Psoas muscle (tissue), 8 donors: Measurements from ENCODE around the gene ZNF331. TPM values are rescaled to one million over a fixed set of nuclear protein-coding genes. Genes with fewer than 3 reads are reported as not detected.

Source experiments
- ATAC-seq, 4 donors: fragments of 200-7000 bp; cut with Tn5 transposase; one replicate each; pipeline ENCODE4 v1.9.1; 2020; ENCODE audit warnings: moderate library complexity in 3 of 4, mild to moderate bottlenecking in 2 of 4
- DNase-seq, 2 donors: peaks; one replicate each; pipeline ENCODE4 v3.0.0-alpha.2; 2020
- H3K27ac ChIP-seq: fragments of 200-600 bp; one replicate; pipeline ENCODE4 v1.8.0; 2022
- H3K27me3 ChIP-seq, 3 donors: fragments of 200-600 bp in 1 of 3; one replicate each; pipeline versions ENCODE4 v1.6.1 to v1.8.0; 2013 to 2022; ENCODE audit warnings: low read length in 2 of 3, mild to moderate bottlenecking in 2 of 3, moderate library complexity in 1 of 3; ENCODE audit not compliant: insufficient read depth in 3 of 3
- H3K36me3 ChIP-seq, 2 donors: fragments of 200-600 bp in 1 of 2; one replicate each; pipeline versions ENCODE4 v1.6.1 to v1.8.0; 2013 to 2022; ENCODE audit warnings: low read depth in 1 of 2, mild to moderate bottlenecking in 1 of 2, moderate library complexity in 1 of 2; ENCODE audit not compliant: insufficient read depth in 1 of 2
- H3K4me1 ChIP-seq: fragments of 200-600 bp; one replicate; pipeline ENCODE4 v1.8.0; 2022
- H3K4me3 ChIP-seq: fragments of 200-600 bp; one replicate; pipeline ENCODE4 v1.8.0; 2022; ENCODE audit warnings: mild to moderate bottlenecking
- H3K9me3 ChIP-seq: fragments of 200-600 bp; one replicate; pipeline ENCODE4 v1.8.0; 2022
- CTCF ChIP-seq: fragments of 200-600 bp; IDR thresholded peaks from one replicate; pipeline ENCODE4 v1.8.0; 2022; ENCODE audit warnings: antibody characterized with exemption
- WGBS, 3 donors: extraction: QIAGEN DNeasy Blood & Tissue Kit; methylation state at CpG; one replicate each; pipeline versions ENCODE4 v1.1.6 to v1.1.7; 2013; 5-methylcytosine and 5-hydroxymethylcytosine counted together
- intact Hi-C, 2 donors: fragments of 100-400 bp; cut with DNase I; formaldehyde crosslinking; loops; one replicate each; pipeline versions ENCODE4 v1.11.0 to v1.14.2; 2022
- polyA plus RNA-seq, 3 donors: library from polyadenylated mRNA; stranded (reverse); fragments of 200-250 nt; gene quantifications; one replicate each; pipeline ENCODE4 v1.2.3, GENCODE V29; 2013
- total RNA-seq, 4 donors: library from RNA; stranded (reverse); fragmentation: NEBNext Ultra II Directional in 2 of 4; extraction: Animal tissue kit (Norgen Biotek cat#: 25700) in 2 of 4; gene quantifications; one replicate each; pipeline versions ENCODE4 v1.2.1 to v1.2.4, GENCODE V29; 2021 to 2023
- donor health status: healthy with polysubstance abuse.
- donor health status: DM: no; HTN: no; CAD: no; lungs with moderate emphysema.
- donor health status: Bipolar disorder and iron deficiency.
- donor health status: healthy.
- donor health status: DM: yes; HTN: yes; CAD: no.
- donor health status: DM: no; HTN: no; CAD: no.
- donor health status: DM: no; HTN: no; CAD: no.
- donor health status: DM: yes; HTN: yes; CAD: no.

Gene ZNF331
- total and polyA plus RNA-seq, 7 donors, result 3.8 to 29.0 (median 8.7) TPM

DNA sequence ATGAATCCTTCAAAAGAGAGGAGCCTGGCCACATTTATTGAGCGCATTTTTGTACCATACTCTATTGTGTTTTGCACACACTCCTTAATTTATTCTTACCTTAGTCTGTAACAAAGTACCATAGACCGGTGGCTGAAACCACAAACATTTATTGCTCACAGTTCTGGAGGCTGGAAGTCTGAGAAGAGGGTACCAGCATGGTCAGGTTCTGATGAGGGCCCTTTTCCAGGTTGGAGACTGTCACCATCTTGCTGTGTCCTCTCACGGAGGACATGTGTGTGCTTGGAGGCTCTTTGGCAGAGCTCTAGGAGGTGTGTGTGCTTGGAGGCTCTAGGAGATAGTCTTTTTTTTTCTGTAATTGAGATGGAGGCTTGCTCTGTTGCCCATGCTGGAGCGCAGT lies 2.1 kb downstream of the ZNF331 start:
- Histone ChIP-seq H3K27ac (no peak overlapping the region), H3K4me1 (no peaks in the 10 kb centered on the region), H3K4me3 (no peak overlapping the region), H3K36me3 (peaks cover 0 to 20% of the 10 kb centered on the region in 2 donors), H3K27me3 (no peaks in the 10 kb centered on the region), H3K9me3 (no peaks in the 10 kb centered on the region)
- TF ChIP-seq CTCF, result no peak
- intact Hi-C loops, result no loop called here
- ATAC-seq (no peak), DNase-seq (no peak)
- WGBS, 3 donors, result 81 to 95% (median 83%) methylated on average over 4 of the region's 4 CpGs

DNA sequence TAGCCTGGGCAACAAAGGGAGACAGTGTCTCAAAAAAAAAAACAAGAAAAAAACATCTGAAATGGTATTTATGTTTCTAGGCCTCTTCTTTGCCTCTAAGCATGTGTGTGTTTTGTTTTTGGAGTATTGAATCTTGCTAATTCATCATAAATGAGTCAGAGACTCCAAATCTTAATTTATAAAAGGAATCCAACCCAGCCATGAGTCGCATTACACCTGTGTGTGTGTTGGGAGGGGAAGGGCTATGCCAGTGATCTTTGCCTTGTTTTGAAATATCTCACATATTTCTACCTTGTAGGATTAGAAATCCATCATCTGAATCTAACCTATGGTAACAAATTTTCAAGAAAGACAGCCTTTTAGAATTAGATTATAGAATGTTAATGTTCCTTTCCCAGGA lies 4.0 kb downstream of the ZNF331 start:
- WGBS, 3 donors, result 91 to 98% (median 92%) methylated on average over 1 of the region's 1 CpG
- Histone ChIP-seq H3K36me3 (peaks cover 0 to 20% of the 10 kb centered on the region in 2 donors), H3K4me1 (no peaks in the 10 kb centered on the region), H3K4me3 (no peak overlapping the region), H3K27ac (no peak overlapping the region), H3K9me3 (no peaks in the 10 kb centered on the region), H3K27me3 (no peaks in the 10 kb centered on the region)
- no peak for TF ChIP-seq CTCF
- ATAC-seq (no peak), DNase-seq (no peak)
- intact Hi-C loops, result no loop called here

DNA sequence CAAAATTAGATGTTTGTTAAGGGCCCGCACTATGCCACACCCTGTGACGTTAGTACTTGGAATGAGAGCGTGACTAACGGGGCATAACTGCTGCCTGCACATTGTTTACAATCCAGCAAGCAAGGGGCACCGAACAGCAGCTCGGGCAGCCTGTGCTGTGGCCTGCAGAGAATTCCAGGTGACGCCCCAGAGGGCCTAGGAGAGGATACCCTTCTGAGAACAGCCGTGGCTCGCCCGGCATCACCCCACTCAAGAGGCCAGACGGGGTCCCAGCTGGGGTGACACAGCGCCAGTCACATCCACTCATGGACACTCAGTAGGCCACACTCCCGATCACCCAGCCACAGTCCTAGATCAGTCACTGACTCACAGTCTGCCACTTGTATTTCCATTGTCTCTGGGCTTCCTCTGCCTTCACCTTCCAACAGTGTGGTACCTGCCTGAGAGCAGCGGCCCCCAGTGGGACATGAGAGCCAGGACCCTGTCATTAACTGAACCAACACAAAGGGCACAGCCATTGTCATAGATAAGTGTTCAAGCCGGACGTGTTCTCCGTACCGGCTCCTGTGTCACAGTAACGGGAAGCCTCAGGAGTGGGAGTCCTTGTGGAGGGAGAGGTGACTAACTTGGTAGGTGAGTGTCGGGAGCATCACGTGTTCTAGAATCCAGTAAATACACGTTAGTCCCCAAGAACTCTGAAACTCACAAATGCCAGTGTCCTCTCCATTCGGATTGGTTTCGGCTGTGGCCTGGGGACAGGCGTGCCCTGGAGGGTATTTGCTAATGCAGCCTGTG lies 7.5 kb downstream of the ZNF331 start:
- TF ChIP-seq CTCF, result no peak
- peak in 1 of 2 donors; percentile 17 for DNase-seq
- no peak overlapping the region for H3K4me3 ChIP-seq
- H3K36me3 ChIP-seq, result peaks cover 0 to 10% of the 10 kb centered on the region in 2 donors
- intact Hi-C loops, result no loop called here
- no peaks in the 10 kb centered on the region for H3K9me3 ChIP-seq
- WGBS, 3 donors, result 62 to 73% (median 66%) methylated on average over 25 of the region's 25 CpGs
- H3K27me3 ChIP-seq, result no peaks in the 10 kb centered on the region
- H3K27ac ChIP-seq, result peak overlapping the region; percentile 48
- H3K4me1 ChIP-seq, result peaks cover 6% of the 10 kb centered on the region
- ATAC-seq, result peak; percentile 47 to 86 (median 80)

DNA sequence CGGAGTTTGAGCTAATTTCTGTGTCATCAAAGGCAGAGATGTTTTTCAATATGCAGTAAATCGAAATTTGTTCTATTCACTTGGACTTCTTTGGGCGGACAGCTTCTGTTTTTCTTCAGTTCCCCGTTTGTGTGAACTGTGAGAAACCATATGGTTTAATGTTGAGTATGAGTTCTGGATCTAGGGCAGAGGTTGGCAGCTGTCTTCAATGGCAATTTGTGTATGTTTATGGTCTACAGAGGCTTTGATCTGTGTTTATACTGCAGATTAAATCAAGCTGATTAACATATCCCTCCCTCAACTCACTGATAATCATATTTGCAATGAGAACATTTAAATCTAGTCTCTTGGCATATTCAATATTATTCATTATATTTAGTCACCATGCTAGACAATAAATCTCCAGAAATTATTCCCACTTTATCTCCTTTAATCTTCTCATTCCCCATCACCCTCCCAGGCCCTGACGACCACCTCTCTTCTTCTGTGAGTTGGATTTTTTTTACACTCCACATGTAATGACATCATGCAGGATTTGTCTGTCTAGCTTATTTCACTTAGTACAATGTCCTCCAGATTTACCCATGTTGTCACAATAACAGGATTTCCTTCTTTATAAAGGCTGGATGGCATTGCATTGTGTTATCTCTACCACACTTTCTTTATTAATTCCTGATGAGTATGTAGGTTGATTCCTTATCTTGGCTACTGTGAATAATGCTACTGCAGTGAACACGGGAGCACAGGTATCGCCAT lies 9.0 kb downstream of the ZNF331 start:
- Histone ChIP-seq H3K27ac (no peak overlapping the region), H3K4me1 (peaks cover 6% of the 10 kb centered on the region), H3K27me3 (no peaks in the 10 kb centered on the region), H3K36me3 (peaks cover 0 to 5% of the 10 kb centered on the region in 2 donors), H3K4me3 (no peak overlapping the region), H3K9me3 (no peaks in the 10 kb centered on the region)
- intact Hi-C loops, result no loop called here
- ATAC-seq, result no peak
- DNase-seq, result no peak
- no peak for TF ChIP-seq CTCF
- WGBS, 3 donors, result 56 to 66% (median 58%) methylated on average over 7 of the region's 7 CpGs
